Body of pancreas (tissue), 4 donors: ENCODE data around the gene ADSS1.

Experiments
- POLR2A ChIP-seq, 3 donors: fragments of 450-650 bp; IDR thresholded peaks; one replicate each; pipeline ENCODE4 v1.6.1; 2016; ENCODE audit warnings: antibody characterized with exemption in 3 of 3, mild to moderate bottlenecking in 2 of 3
- TF ChIP-seq, protein P1 (sequence below), 7 experiments: fragments of 450-650 bp in 4 of 7; fragments of 200-600 bp in 3 of 7; sonication (generic) in 3 of 7; IDR thresholded peaks; one replicate each; pipeline ENCODE4 v1.5.1; 2016 to 2019; ENCODE audit warnings: antibody characterized with exemption in 7 of 7

DNA sequence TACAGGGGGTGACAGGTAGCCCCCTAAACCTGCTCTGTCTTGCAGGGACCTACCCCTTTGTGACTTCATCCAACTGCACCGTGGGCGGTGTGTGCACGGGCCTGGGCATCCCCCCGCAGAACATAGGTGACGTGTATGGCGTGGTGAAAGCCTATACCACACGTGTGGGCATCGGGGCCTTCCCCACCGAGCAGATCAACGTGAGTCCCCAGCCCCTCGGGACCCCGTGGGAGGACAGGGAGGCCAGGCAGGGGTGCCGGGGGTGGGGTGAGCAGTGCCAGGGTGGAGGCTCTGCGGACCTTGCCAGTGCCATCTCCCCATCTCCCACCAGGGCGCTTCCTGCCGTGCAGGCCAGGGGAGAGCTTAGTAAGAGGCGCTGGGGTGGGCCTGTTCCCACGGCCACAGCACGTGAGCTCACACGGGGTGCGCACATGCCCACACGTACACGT is 17.8 kb downstream of the ADSS1 start:
- TF ChIP-seq, protein P1, sequence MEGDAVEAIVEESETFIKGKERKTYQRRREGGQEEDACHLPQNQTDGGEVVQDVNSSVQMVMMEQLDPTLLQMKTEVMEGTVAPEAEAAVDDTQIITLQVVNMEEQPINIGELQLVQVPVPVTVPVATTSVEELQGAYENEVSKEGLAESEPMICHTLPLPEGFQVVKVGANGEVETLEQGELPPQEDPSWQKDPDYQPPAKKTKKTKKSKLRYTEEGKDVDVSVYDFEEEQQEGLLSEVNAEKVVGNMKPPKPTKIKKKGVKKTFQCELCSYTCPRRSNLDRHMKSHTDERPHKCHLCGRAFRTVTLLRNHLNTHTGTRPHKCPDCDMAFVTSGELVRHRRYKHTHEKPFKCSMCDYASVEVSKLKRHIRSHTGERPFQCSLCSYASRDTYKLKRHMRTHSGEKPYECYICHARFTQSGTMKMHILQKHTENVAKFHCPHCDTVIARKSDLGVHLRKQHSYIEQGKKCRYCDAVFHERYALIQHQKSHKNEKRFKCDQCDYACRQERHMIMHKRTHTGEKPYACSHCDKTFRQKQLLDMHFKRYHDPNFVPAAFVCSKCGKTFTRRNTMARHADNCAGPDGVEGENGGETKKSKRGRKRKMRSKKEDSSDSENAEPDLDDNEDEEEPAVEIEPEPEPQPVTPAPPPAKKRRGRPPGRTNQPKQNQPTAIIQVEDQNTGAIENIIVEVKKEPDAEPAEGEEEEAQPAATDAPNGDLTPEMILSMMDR (IDR thresholded peaks at IDR 0.05), result no peak
- no peak for TF ChIP-seq POLR2A (IDR thresholded peaks at IDR 0.05)
